ENCODE data around the gene TJAP1.

The TJAP1 gene

GRCh38 chr6:43504756-43505593 lies 27.6 kb downstream of the TJAP1 start:
- DNase-seq (ENCODE audit: low read depth, low spot score): no peak

DNA sequence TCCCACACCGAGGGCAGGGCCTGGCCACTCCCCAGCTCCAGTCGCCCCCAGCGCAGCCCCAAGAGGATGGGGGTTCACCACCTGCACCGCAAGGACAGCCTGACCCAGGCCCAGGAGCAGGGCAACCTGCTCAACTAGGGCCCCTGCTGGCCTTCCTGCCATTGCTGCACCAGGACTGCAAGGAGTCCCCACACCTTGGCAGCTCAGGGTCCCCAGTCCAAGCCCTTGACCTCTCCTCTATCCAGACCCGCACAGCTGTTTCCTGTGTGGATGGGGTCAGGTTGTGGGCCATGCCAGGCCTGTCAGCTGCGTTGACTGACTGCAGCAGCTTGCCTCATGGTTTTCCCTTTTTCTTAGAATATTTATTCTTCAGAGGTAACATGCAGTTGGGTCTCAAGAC lies 28.3 kb downstream of the TJAP1 start:
- DNase-seq (ENCODE audit: low read depth, low spot score): no peak

GRCh38 chr6:43506171-43506570 lies 28.8 kb downstream of the TJAP1 start:
- no peak for DNase-seq (ENCODE audit: low read depth, low spot score)

GRCh38 chr6:43506667-43507471 lies 29.5 kb downstream of the TJAP1 start:
- DNase-seq (ENCODE audit: low read depth, low spot score): peak; percentile 56

DNA sequence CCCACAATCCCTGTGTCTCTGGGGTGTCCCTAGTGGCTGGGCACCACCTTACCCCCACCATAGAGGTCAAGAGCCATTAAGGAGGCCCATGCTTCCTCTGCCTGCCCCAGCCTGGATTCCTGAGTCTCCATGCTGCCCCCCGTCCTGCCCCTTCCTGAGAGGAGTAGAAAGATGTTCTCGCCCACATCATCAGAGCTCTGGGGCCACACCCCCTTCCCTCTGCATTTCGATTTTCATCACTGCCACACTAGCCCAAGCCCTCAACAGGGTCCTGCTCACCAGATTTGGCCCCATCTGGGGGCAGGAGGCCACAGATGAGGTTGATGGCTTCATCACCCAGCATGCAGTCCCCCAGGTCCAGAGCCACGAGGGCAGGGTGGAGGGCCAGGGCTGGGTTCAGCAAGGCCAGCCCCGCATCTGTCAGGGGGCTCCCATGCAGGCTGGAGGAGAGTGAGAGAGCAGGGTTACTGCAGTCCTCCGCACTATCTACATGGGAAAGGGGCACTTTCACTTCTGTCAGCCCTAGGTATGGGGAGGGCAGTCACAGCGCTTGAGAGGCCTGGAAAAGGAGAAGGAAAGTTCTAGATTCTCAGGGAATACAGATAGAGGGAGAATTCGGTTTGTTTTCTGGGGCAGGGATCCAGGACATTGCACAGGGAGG lies 31.2 kb downstream of the TJAP1 start:
- no peak for DNase-seq (ENCODE audit: low read depth, low spot score)

GRCh38 chr6:43509142-43509983 lies 32.0 kb downstream of the TJAP1 start:
- DNase-seq (ENCODE audit: low read depth, low spot score): no peak

GRCh38 chr6:43509984-43510826 lies 32.8 kb downstream of the TJAP1 start, which contains the start of gene LRRC73:
Gene LRRC73 (minus strand): TSS chr6:43510346. CDS start chr6:43509785, 561 bp downstream.
- peak; percentile 33 for DNase-seq (ENCODE audit: low read depth, low spot score)

- DNase-seq (ENCODE audit: low read depth, low spot score): no peak
Observed at GRCh38 chr6:43510827-43511163, 33.4 kb downstream of the TJAP1 start.

- DNase-seq (ENCODE audit: low read depth, low spot score): no peak
Observed at GRCh38 chr6:43511824-43512415, 34.5 kb downstream of the TJAP1 start.

GRCh38 chr6:43515808-43516207 lies 38.4 kb downstream of the TJAP1 start:
- no peak for DNase-seq (ENCODE audit: low read depth, low spot score)

DNA sequence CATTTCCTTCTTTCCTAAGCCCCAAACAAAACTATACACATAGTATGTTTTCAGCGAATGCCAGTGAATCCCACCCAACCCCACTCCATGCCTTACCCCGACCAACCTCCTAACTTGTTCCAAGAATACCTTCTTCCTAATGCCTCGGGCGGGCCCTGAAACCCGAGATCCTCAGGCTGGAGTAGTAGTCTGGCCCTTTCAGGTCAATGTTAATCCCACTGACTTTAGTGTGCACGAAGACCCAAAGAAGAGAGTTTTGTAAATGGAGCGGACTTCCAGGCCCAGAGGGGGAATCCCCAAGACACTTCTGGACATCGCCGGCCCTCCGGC lies 39.0 kb downstream of the TJAP1 start:
- DNase-seq (ENCODE audit: low read depth, low spot score): no peak

DNA sequence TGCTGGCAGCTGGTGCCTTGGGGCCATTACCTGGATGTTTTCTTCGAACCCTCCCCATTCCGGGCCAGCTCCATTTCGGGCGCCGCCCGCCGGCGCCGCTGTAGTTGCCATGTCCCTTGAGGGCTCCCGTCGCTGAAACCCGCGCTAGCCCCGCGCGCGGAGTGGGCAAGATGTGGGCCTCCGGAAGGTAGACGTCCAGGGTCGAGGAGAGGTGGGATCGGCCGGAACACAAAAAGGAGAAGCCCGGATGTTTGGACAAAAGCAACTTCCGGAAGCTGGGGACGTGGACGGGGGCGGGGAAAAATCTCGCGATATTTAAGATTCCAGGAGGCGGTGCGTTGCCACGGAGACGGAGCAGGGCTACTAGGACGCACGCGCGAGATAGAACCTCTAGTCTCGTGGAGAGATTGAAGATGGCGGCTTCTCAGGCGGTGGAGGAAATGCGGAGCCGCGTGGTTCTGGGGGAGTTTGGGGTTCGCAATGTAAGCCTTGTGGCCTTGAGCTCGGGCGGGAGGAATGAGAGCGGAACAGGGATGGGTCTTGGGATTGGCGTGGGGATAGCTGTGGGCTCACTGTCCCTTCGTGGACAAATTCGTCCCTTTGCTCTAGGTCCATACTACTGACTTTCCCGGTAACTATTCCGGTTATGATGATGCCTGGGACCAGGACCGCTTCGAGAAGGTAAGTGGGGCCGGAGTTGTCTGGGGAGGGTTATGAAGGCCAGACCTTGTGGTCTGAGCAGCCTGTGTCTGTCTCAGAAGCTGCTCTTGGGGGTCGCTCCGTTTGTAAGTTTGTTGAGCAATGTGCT lies 39.5 kb downstream of the TJAP1 start, which contains the start of the genes POLR1C and YIPF3:
TSS of gene POLR1C (plus strand) at position 393 of the 808 bp plus-strand sequence. CDS start at position 414, 21 bp downstream.
TSS of gene YIPF3 (minus strand) at position 230 of the 808 bp plus-strand sequence. CDS start at position 111, 119 bp downstream.
- DNase-seq (ENCODE audit: low read depth, low spot score): peak; percentile 96

GRCh38 chr6:43517505-43518357 lies 40.4 kb downstream of the TJAP1 start:
- no peak for DNase-seq (ENCODE audit: low read depth, low spot score)

GRCh38 chr6:43520097-43520496 lies 42.7 kb downstream of the TJAP1 start:
- no peak for DNase-seq (ENCODE audit: low read depth, low spot score)

GRCh38 chr6:43521836-43522235 lies 44.5 kb downstream of the TJAP1 start:
- no peak for DNase-seq (ENCODE audit: low read depth, low spot score)

- DNase-seq (ENCODE audit: low read depth, low spot score): no peak
Observed at GRCh38 chr6:43522547-43523261, 45.3 kb downstream of the TJAP1 start.

DNA sequence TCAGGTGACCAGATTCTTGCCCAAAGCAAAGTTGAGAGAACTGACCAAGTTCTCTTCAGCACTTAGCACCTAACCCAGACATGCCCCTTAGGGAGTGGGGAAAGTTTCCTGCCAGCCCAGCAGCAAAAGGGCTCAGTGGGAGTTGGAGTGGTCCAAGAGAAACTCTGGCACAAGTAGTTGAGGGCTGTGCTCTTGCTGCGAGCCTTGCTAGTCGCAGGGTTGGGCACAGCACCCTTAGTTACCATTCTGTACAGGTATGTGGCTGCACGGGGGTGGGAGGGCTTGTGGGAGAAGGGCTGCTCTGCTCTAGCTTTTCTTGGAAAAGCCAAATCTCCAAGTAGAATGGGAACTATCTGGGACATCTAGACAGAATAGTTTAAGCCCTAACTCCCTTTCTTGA lies 45.9 kb downstream of the TJAP1 start:
- no peak for DNase-seq (ENCODE audit: low read depth, low spot score)

Data from smooth muscle cell of the brain vasculature (primary cell).